SK-N-SH treated with all-trans-retinoic acid at 6 μM for 48 hours (cell line): ENCODE results near the gene CCDC197.

Experiments used
- ATAC-seq: fragments of 200-7000 bp; cut with Tn5 transposase; 3 replicates; pipeline ENCODE4 v1.9.1; 2020; ENCODE audit warnings: mild to moderate bottlenecking, moderate library complexity
- ARNTL ChIP-seq: fragments of 450-650 bp; formaldehyde crosslinking; IDR thresholded peaks from 2 replicates; pipeline ENCODE4 v1.5.0; 2020; ENCODE audit warnings: low read depth, mild to moderate bottlenecking, moderate library complexity, borderline replicate concordance
- CSDC2 ChIP-seq: fragments of 250-450 bp; sonication (Bioruptor Pico); IDR thresholded peaks from 2 replicates; pipeline ENCODE4 v1.5.0; 2020; ENCODE audit warnings: mild to moderate bottlenecking, moderate library complexity
- OSR1 ChIP-seq: fragments of 250-450 bp; sonication (Bioruptor Pico); IDR thresholded peaks from 2 replicates; pipeline ENCODE4 v1.8.0; 2022; ENCODE audit warnings: moderate library complexity, mild to moderate bottlenecking, inconsistent platforms
- SNAI2 ChIP-seq: fragments of 250-450 bp; sonication (Bioruptor Pico); IDR thresholded peaks from 2 replicates; pipeline ENCODE4 v1.5.0; 2020; ENCODE audit warnings: mild to moderate bottlenecking, moderate library complexity
- TCF4 ChIP-seq: fragments of 250-450 bp; sonication (Bioruptor Pico); IDR thresholded peaks from 2 replicates; pipeline ENCODE4 v1.8.0; 2021; ENCODE audit warnings: mild to moderate bottlenecking, moderate library complexity, borderline replicate concordance
- ZC3H10 ChIP-seq: fragments of 250-450 bp; sonication (Bioruptor Pico); IDR thresholded peaks from 2 replicates; pipeline ENCODE4 v1.5.1; 2021; ENCODE audit warnings: mild to moderate bottlenecking, moderate library complexity
- ZNF565 ChIP-seq: fragments of 450-650 bp; formaldehyde crosslinking; conservative IDR thresholded peaks from 2 replicates; pipeline ENCODE4 v1.5.0; 2020; ENCODE audit warnings: low read depth, mild to moderate bottlenecking, moderate library complexity
- ZNF70 ChIP-seq: fragments of 450-650 bp; formaldehyde crosslinking; IDR thresholded peaks from 2 replicates; pipeline ENCODE4 v1.5.0; 2020; ENCODE audit warnings: mild to moderate bottlenecking, moderate library complexity
- TF ChIP-seq, protein P1 (sequence below): fragments of 250-450 bp; sonication (Bioruptor Pico); IDR thresholded peaks from 2 replicates; pipeline ENCODE4 v1.5.0; 2020; ENCODE audit warnings: mild to moderate bottlenecking, moderate library complexity
- TF ChIP-seq, protein P2 (sequence below): fragments of 250-450 bp; sonication (Bioruptor Pico); IDR thresholded peaks from 2 replicates; pipeline ENCODE4 v1.8.0; 2021; ENCODE audit warnings: low read depth, mild to moderate bottlenecking, moderate library complexity, borderline replicate concordance
- TF ChIP-seq, protein P3 (sequence below): fragments of 250-450 bp; sonication (Bioruptor Pico); IDR thresholded peaks from 2 replicates; pipeline ENCODE4 v1.8.0; 2020; ENCODE audit warnings: mild to moderate bottlenecking, moderate library complexity, borderline replicate concordance

Gene CCDC197

GRCh38 chr14:94056579-94057308 lies 59.6 kb downstream of the CCDC197 start:
- TF ChIP-seq, protein P1, sequence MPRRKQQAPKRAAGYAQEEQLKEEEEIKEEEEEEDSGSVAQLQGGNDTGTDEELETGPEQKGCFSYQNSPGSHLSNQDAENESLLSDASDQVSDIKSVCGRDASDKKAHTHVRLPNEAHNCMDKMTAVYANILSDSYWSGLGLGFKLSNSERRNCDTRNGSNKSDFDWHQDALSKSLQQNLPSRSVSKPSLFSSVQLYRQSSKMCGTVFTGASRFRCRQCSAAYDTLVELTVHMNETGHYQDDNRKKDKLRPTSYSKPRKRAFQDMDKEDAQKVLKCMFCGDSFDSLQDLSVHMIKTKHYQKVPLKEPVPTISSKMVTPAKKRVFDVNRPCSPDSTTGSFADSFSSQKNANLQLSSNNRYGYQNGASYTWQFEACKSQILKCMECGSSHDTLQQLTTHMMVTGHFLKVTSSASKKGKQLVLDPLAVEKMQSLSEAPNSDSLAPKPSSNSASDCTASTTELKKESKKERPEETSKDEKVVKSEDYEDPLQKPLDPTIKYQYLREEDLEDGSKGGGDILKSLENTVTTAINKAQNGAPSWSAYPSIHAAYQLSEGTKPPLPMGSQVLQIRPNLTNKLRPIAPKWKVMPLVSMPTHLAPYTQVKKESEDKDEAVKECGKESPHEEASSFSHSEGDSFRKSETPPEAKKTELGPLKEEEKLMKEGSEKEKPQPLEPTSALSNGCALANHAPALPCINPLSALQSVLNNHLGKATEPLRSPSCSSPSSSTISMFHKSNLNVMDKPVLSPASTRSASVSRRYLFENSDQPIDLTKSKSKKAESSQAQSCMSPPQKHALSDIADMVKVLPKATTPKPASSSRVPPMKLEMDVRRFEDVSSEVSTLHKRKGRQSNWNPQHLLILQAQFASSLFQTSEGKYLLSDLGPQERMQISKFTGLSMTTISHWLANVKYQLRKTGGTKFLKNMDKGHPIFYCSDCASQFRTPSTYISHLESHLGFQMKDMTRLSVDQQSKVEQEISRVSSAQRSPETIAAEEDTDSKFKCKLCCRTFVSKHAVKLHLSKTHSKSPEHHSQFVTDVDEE (CRISPR knock-in tag), result no peak
- TF ChIP-seq, protein P2, sequence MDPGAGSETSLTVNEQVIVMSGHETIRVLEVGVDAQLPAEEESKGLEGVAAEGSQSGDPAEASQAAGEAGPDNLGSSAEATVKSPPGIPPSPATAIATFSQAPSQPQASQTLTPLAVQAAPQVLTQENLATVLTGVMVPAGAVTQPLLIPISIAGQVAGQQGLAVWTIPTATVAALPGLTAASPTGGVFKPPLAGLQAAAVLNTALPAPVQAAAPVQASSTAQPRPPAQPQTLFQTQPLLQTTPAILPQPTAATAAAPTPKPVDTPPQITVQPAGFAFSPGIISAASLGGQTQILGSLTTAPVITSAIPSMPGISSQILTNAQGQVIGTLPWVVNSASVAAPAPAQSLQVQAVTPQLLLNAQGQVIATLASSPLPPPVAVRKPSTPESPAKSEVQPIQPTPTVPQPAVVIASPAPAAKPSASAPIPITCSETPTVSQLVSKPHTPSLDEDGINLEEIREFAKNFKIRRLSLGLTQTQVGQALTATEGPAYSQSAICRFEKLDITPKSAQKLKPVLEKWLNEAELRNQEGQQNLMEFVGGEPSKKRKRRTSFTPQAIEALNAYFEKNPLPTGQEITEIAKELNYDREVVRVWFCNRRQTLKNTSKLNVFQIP, result no peak
- TF ChIP-seq TCF4 (no peak), ZNF70 (CRISPR knock-in tag) (no peak)
- TF ChIP-seq, all 23 proteins: peak for 0
- no peak for ATAC-seq

DNA sequence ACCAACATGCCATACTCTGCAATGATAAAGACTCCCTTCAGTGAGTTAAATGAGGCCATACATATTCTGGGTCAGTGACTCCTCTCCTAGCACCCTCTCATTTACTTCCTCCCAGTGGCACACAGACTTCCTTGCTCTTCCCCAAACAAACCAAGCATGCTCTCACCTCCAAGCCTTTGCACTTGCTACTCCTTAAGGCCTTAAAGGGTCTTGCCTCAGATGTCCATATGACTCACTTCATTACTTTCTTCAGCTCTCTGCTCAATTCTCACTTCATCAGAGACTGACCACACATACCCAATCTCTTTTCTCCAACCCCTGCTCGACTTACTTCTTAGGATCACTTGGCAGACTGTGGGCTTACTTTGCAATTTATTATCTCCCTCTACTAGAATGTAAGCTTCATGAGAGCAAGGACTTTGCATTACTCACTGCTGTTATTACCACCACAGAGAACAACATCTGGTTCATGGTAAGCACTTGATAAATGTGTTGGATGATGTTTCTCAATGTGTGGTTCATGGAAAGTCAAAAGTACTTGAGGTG lies 61.1 kb downstream of the CCDC197 start:
- TF ChIP-seq CSDC2 (CRISPR knock-in tag) (no peak), ZC3H10 (no peak), ZNF565 (CRISPR knock-in tag) (no peak), ARNTL (no peak), OSR1 (CRISPR knock-in tag) (no peak), SNAI2 (no peak), ZNF70 (CRISPR knock-in tag) (no peak)
- TF ChIP-seq, protein P3, sequence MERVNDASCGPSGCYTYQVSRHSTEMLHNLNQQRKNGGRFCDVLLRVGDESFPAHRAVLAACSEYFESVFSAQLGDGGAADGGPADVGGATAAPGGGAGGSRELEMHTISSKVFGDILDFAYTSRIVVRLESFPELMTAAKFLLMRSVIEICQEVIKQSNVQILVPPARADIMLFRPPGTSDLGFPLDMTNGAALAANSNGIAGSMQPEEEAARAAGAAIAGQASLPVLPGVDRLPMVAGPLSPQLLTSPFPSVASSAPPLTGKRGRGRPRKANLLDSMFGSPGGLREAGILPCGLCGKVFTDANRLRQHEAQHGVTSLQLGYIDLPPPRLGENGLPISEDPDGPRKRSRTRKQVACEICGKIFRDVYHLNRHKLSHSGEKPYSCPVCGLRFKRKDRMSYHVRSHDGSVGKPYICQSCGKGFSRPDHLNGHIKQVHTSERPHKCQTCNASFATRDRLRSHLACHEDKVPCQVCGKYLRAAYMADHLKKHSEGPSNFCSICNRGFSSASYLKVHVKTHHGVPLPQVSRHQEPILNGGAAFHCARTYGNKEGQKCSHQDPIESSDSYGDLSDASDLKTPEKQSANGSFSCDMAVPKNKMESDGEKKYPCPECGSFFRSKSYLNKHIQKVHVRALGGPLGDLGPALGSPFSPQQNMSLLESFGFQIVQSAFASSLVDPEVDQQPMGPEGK (CRISPR knock-in tag), result no peak
- TF ChIP-seq, protein P1 (CRISPR knock-in tag), result no peak
- ATAC-seq, result no peak
